NCI-H748 treated with DMSO at 0.1 percent for 48 hours (cell line): ENCODE results near the gene KLHDC3.

ENCODE experiments used
- DNase-seq: peaks from one replicate; lab custom pipeline; 2025; lab: John Stamatoyannopoulos, UW

Gene KLHDC3

DNA sequence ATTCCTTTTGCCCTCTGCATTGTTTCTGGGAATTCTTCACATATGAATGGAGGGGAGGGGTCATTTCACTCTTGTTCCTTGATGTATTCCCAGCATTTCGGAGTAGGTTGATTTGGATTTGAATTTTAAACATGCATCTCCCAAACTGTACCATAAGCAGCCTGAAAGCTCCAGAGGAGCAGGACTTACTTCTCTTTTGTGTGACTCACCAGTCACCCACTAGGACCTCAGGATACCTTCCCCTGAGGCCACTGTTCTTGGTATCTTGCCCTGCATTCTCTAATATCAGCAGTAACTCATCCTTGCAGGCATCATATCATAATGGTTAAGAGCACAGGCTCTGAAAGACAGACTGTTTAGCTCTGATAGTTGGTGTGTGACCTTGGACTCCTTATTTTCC is 44.5 kb downstream of the KLHDC3 start:
- DNase-seq: no peak

DNA sequence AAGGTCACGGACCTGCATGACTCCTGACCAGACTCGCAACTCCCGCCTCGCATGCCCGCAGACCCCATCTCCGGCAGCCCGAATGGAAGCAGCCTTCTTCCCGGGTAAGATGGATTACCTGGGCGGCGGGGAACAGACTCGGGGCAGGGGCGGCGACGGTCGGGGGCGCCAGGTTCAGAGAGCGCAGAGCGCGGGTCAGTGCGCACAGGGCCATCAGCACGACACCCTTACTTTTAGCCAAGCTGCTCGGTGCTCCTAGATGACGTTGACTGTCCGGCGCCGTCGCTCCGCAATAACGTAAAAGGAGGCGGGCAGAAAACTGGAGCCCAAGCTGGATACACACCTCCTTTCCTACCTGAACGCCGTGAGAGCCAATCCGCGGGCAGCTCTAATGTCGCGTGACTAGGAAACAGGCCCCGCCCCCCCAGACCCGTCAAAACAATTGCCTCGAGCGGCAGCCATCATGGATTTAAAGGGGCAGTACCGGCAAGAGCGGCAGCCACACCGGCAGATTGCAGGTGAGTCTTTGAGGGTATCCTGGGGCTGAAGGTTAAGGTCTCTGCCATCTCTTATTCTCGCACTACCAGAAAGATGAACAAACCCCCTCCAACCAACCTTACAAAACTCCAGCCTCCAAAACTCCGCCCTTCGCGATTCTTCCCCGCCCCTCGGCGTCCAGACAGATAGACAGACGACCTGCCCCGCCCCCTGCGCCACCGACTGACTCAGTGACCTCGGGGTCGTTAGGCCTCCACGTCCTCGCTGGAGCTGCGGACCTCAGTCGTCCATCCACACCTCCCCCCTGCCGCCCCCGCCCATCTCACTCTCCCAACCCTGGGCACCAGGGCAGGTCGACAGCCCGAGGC is 45.4 kb downstream of the KLHDC3 start, which contains the start of the genes KLC4 and MRPL2:
TSS of gene KLC4 (plus strand) at position 464 of the 866 bp plus-strand sequence. CDS start 1,705 bp downstream, outside the sequence.
TSS of gene MRPL2 (minus strand) at position 267 of the 866 bp plus-strand sequence. CDS start at position 214, 53 bp downstream.
- DNase-seq: peak; percentile 97

DNA sequence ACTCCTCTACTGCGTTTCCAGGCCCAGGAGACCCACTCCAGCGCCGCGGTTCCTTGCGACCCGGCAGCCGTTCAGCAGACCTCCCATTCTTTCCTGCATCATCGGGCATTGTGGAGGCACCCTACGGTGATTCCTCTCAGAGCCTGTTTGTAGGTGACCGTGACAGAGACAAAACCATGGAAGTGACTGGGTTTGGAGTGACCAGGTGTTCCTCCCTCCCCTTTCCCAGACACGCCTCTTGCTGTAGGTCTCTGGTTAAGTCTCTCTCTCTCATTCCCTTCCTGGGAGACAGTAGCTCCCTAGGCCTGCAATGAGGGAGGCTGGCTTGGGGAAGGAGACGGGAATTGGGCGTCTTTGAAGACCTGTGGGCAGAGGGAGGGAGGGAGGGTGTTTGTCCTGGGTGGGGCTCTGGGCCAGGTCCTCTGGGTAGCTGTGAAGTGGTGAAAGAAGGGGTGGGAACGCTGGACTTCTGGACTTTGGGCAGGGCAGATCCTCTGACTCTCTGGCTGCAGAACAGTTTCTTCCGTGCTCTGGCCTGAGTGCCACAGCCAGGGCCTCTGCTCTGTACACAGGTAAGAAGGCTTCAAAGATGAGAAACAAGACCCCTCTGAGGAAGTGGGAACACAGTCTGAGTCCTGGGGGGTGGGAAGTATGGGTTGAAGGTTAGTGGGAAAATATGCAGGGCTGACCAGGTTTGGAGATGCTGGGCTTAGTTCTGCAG is 46.1 kb downstream of the KLHDC3 start:
- peak; percentile 35 for DNase-seq

DNA sequence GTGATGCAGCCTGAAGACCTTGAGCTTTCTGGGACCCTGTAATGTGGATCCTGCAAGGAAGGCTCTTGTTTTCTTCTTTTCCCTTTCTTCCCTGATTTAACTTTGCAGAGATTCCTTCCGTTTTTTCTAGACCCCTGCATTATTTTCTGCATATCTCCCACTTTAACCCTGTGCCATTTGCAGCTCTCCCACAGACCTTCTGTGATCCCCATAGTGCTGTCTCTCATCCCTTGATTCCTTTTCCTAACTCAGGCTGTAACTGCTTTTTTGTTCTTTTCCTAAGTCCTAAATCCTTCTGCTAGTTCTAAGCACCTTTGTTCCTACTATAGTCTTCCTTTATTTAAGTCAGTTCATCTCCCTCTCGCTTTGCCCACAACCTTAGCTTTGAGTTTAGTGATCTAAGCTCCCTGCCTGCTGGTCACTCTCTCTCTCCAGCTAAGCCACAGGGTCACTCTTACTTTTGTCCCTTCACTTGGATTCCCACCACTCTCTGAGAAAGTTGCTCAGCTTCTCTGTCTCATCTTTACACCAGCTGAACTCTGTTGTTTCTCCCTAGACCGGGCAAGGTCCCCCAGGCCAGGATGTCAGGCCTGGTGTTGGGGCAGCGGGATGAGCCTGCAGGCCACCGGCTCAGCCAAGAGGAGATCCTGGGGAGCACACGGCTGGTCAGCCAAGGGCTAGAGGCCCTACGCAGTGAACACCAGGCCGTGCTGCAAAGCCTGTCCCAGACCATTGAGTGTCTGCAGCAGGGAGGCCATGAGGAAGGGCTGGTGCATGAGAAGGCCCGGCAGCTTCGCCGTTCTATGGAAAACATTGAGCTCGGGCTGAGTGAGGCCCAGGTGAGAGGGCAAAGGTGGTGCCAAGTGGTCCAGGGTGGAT is 46.9 kb downstream of the KLHDC3 start:
- DNase-seq: no peak

DNA sequence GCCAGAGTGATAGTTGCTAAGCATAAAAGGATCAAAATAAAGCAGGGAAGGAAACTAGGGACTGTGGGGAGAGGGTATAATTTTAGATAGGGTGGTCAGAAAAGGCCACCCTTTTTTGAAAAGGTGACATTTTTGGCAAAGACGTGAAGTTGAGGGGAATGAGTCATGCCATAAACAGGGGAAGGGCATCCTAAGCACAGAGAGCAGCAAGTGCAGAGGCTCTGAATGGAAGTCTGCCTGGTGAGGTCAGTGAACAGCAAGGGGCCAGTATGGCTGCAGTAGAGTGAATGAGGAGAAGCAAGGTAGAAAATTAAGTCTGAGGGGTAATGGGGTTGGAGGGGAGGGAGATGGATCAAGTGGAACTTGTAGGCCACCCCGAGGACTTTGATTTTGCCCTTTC is 47.8 kb downstream of the KLHDC3 start:
- DNase-seq: no peak

DNA sequence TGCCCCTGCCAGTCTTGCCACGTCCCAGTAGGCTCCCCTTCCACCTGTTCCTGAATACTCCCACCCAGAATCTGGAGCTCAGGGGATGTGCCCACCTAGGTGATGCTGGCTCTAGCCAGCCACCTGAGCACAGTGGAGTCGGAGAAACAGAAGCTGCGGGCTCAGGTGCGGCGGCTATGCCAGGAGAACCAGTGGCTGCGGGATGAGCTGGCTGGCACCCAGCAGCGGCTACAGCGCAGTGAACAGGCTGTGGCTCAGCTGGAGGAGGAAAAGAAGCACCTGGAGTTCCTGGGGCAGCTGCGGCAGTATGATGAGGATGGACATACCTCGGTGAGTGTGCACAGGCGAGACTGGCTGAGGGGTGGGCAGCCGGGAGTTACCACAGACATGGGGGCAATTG is 48.8 kb downstream of the KLHDC3 start:
- DNase-seq: no peak

DNA sequence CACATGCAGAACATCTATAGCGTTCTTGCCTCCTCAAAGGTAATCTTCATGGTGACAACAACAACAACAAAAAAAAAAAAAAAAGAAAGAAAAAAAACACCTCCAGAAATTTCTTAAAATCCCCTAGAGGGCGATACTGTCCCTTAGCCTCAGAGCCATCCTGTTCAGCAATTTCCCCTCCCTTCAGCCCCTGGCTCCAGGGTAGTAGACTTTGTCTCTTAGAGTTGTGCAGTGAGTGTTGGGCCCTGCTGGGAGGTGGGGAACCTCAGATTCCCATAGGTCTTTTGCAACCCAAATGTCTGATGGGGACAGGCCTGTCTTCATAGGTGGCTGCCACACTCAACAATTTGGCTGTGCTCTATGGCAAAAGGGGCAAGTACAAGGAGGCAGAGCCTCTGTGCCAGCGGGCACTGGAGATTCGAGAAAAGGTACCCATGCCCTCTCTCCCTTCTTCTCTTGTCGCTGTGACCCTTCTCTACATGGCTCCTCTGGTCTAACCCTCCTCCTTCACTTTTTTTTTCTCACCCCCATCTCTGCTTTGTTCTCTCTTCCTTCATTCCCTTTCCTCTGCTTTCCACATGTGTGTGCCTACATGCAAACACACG is 56.1 kb downstream of the KLHDC3 start:
- peak; percentile 17 for DNase-seq
